HG03159 (cell line): ENCODE results near the gene TUBAL3.

Experiments used
- ATAC-seq: cut with Tn5 transposase; IDR thresholded peaks from one replicate; pipeline ENCODE4 v1.9.1; 2021; ENCODE audit warnings: mild to moderate bottlenecking, moderate library complexity; ENCODE audit not compliant: unreplicated experiment

TUBAL3 gene

GRCh38 chr10:5343979-5344378 is 60.6 kb downstream of the TUBAL3 start:
- ATAC-seq: no peak

GRCh38 chr10:5343561-5343960 is 61.1 kb downstream of the TUBAL3 start:
- ATAC-seq: no peak
